Stimulated activated CD8-positive, alpha-beta memory T cell treated with anti-CD3 and anti-CD28 coated beads, Interleukin-4, amount 100 ng/mL, for 1 hour (primary cell): ENCODE data around the gene C10orf88.

Source experiments
- DNase-seq, 2 donors: peaks; one replicate each; pipeline ENCODE4 v3.0.0-alpha.2; 2020; ENCODE audit warnings: low read depth in 2 of 2, low spot score in 1 of 2

C10orf88 gene

GRCh38 chr10:122953902-122954730 lies at the start of gene C10orf88:
Gene C10orf88 (minus strand): TSS chr10:122954227. CDS start chr10:122954178, 49 bp downstream.
- DNase-seq: peak; percentile 84 to 95

- DNase-seq: no peak
Measured at GRCh38 chr10:123001370-123001769, 47.3 kb upstream of the C10orf88 start.

DNA sequence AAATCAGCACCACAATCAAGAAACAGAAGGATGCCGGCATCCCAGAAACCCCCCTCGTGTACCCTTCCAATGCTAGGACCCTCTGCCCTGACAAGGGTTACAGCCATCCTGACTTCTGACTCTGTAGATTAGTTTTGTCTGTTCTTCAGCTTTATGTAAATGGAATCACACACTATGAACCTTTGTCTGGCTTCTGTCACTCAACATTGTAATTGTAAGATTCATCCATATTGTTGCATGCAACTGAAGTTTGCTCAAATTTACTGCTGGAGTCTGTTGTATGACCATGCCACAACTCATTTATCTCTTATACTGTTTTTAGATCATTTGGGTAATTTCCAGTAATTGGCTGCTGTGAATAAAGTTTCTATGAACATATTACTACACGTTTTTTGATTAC lies 46.1 kb upstream of the C10orf88 start:
- DNase-seq: no peak

GRCh38 chr10:122999347-122999746 lies 45.3 kb upstream of the C10orf88 start:
- no peak for DNase-seq

DNA sequence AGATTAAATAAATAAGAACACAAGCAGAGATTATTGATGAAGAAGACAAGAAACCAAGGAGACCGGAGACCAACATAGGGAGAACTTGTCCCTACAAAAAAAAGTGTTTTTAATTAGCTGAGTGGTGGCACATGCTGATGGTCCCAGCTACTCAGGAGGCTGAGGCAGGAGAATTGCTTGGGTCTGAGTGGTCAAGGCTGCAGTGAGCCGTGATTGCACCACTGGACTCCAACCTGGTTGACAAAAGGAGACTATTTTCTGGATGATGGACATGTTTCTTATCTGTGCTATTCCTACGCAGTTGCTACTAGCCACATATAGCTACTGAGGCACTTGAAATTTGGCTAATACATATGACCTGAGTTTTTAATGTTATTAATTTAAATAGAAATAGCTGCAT lies 44.9 kb upstream of the C10orf88 start:
- DNase-seq: no peak

DNA sequence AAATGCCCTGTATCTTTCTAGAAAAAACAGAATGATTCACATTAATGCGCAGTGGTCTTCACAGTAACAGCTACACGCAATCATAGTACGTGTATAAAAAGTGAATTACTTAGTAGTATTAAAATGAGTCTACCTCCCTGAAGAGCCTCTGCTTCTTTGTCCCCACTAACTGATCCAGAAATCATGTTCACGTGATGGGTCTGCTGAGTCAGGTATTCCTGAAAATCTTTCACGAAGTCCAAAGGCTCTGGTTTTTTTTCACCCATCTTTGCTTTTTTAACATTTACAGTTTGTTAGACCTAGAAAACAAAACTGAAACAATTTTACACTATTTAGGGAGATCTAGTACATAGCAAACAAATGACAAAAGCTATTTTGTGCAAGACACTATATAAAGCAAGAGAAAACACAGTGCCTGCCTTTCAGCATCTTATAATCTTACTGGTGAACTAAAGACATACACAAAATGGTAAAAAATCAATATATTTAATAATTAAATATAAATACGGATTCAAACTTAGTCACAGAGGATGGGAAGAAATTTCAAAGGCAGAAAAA lies 44.4 kb upstream of the C10orf88 start:
- no peak for DNase-seq

- DNase-seq: no peak
Measured at GRCh38 chr10:122997864-122998263, 43.8 kb upstream of the C10orf88 start.

DNA sequence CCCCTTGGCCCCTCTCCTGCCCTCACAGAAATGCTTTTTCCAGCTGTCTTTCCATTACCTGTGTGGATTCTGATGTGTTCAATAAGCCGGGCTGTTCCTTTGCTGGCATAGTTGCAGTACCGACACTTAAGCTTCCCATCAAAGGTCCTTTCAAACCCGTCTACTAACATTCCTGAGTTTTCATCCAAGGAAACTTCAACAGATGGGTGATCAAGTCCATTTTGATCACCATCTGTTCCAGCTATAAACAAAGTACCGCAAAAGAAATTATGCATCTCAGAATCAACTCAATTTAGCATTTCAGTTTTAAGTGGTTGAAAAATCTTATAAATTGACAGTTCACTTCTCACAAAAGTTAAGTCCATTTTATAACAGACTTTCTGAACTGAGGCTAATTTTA lies 41.9 kb upstream of the C10orf88 start:
- no peak for DNase-seq

- no peak for DNase-seq
Measured at GRCh38 chr10:122993797-122994336, 39.8 kb upstream of the C10orf88 start.

DNA sequence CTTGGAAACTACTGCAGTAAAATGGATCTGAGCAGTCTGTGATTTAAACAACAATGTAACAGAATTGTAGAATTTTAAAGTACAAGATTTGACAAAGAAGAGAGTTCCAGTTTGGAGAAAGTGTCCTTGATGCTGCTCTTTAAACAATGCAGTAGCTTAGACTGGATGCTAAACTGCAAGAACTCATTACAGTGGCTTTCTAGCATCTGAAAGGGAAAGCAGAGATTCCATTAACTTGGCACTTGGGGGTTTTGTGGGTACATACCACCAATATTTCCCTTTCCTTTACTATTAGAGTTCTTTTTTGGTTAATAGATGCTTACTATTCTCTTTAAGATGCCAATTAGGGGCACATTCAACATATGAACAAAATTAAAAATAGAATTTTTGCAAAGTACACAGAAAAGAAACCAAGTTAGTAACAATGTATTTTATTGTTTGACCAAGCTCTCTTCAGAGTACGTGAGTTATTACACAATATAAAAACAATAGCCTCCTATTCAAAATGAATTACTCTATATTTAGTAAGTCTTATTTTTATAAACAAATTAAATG lies 38.1 kb upstream of the C10orf88 start:
- no peak for DNase-seq

- DNase-seq: no peak
Measured at GRCh38 chr10:122990278-122990677, 36.3 kb upstream of the C10orf88 start.

DNA sequence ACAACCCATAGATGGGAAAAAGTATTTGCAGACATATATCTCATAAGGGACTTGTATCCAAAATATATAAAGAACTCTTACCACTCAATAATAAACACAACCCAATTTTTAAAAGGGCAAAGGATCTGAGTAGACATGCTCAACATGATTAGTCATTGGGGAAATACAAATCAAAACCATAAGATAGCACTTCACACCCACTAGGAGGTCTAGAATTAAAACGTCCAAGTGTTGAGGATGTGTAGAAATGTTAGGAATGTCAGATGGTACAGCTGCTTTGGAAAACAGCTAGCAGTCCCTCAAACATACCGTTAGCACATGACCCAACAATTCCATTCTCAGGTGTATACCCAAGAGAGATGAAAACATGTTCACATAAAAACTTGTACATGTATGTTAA lies 34.5 kb upstream of the C10orf88 start:
- no peak for DNase-seq

DNA sequence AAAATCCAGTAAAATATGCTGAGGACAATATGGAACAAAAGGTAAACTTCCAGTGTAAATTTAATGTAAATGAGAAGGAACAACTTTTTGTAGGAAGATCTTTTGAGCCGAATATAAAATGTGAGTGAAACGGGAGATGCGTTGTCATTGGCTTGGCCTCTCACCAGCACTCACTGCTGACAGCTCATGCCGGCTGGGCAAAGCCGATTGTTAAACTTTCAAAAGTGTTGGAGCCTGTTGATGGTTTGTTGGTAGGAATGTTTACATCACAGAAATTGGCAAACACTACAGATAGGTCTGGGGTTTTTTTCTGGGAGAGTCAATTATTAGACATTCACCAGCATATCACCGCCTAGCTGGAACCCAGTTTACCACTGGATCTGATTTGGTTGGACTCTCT lies 32.3 kb upstream of the C10orf88 start:
- DNase-seq: no peak

GRCh38 chr10:122984708-122985107 lies 30.7 kb upstream of the C10orf88 start:
- no peak for DNase-seq

DNA sequence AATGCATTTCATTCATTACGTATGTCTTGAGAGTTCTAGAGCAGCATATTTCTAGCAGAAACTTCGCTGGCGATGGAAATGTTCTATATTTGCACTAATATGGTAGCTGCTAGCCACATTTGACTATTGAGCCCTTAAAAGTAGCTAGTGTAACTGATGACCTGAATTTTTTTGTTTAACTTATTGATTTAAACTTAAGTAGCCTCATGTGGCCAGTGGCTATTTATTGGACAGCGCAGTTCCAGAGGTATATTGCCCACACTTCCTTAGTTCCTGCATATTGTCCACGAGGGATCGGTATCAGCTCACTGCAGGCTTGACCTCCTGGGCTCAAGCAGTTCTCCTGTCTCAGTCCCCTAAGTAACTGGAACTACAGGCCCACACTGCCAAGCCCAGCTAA lies 29.9 kb upstream of the C10orf88 start:
- no peak for DNase-seq

DNA sequence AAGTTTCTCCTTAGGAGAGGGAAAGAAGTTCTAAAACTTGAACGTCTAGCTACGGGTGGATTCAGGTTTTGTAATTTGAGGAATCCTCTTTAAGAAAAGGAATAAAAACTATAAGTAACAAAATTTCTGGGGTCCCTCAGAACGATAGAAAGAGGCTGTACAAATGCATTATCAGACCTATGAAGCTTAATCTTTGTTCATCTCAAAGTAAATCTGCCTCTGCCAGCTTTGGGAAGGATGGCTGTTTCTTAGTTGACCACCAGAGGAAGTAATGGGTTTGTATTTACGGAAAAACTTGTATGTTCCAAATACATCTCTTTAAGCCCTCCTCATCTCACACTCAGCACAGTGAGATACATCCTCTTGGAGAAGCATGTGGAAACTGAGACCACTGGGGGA lies 27.0 kb upstream of the C10orf88 start:
- no peak for DNase-seq

DNA sequence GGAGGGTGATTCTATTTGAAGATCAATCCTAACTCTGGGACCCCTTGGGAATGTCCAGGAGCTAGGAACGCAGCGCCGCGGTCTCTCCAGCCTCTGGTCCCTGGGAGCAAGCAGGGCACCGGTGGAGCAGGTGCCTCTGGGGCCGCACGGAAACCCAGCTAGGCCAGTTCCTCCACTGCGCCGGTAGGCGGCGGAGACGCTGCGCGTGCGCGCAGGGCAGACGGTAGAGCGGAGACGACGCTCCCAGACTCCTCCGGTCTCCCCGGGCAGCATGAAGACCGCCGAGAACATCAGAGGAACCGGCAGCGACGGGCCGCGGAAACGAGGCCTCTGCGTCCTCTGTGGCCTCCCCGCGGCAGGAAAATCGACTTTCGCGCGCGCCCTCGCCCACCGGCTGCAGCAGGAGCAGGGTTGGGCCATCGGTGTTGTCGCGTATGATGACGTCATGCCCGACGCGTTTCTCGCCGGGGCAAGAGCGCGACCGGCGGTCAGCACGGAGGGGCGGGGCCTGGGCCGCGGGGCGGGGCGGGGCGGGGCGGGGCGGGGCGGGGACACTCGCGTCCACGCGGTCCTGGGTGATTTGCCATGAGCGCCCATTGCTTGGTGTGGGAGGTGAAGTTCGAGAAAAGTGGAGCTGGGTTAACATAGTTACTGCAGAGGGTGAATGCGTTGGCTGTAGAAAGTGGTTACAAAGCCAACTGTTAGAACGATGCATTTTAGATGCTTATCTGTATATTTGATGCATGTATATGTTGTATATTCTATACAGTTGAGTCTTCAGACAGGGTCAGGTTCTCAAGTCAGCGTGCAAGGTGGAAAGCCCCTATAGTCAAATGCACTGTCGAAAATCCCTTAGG lies 26.4 kb upstream of the C10orf88 start, which contains the start of gene PSTK:
PSTK (plus strand) TSS at position 193 of the 857 bp plus-strand sequence; CDS start at position 272, 79 bp downstream.
- DNase-seq: peak; percentile 72

GRCh38 chr10:122974543-122975064 lies 20.6 kb upstream of the C10orf88 start:
- DNase-seq: no peak

GRCh38 chr10:122974023-122974422 lies 20.0 kb upstream of the C10orf88 start:
- no peak for DNase-seq

DNA sequence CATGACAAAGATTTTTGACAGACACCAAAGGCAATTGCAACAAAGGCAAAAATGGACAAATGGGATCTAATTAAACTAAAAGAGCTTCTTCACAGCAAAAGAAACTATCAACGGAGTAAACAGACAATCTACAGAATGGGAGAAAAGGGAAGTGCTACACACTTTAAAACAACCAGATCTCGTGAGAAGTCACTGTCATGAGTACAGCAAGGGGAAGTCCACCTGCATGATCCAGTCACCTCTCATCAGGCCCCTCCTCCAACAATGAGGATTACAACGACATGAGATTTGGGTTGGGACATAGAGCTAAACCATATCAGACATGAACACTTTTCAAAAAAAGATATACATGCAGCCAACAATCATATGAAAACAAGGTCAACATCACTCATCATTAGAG lies 14.7 kb upstream of the C10orf88 start:
- no peak for DNase-seq

GRCh38 chr10:122966879-122967278 lies 12.9 kb upstream of the C10orf88 start:
- DNase-seq: no peak
